HG02588 (cell line): ENCODE results near the gene PPP1R1B.

ENCODE experiments used
- ATAC-seq: cut with Tn5 transposase; IDR thresholded peaks from one replicate; pipeline ENCODE4 v1.9.1; 2021; ENCODE audit warnings: mild to moderate bottlenecking, moderate library complexity; ENCODE audit not compliant: unreplicated experiment

The PPP1R1B gene

DNA sequence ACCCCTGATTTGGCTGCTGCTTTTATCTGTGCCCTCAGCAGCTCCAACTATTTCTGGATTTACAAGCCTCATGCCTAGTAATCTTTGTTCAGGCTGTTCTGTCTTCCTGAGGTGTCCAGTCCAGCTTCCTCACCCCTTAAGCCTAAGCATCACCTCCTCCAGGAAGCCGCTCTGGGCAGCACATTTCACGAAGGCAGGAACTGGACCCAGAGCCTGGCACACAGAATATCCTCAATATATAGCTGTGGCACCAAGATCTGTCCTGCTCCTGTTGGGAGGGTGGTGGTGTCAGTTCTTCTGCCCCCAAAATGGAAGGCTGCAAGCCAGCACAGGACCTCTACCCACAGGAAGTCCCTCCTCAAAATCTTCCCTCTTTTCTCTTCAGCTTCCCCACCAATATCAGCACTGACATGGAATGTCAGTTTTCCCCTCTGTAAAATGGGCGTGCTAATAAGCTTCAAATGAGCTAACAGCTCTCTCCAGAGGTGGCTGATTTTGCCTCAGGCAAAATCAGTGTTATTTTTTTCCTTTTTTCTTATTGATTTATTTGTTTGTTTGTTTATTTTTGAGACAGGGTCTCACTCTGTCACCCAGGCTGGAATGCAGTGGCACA lies 12.1 kb upstream of the PPP1R1B start:
- no peak for ATAC-seq

- no peak for ATAC-seq
Measured at GRCh38 chr17:39615434-39615833, 11.3 kb upstream of the PPP1R1B start.

GRCh38 chr17:39617100-39617445 lies 9.7 kb upstream of the PPP1R1B start:
- ATAC-seq, result no peak

- no peak for ATAC-seq
Measured at GRCh38 chr17:39617446-39618245, 9.1 kb upstream of the PPP1R1B start.

DNA sequence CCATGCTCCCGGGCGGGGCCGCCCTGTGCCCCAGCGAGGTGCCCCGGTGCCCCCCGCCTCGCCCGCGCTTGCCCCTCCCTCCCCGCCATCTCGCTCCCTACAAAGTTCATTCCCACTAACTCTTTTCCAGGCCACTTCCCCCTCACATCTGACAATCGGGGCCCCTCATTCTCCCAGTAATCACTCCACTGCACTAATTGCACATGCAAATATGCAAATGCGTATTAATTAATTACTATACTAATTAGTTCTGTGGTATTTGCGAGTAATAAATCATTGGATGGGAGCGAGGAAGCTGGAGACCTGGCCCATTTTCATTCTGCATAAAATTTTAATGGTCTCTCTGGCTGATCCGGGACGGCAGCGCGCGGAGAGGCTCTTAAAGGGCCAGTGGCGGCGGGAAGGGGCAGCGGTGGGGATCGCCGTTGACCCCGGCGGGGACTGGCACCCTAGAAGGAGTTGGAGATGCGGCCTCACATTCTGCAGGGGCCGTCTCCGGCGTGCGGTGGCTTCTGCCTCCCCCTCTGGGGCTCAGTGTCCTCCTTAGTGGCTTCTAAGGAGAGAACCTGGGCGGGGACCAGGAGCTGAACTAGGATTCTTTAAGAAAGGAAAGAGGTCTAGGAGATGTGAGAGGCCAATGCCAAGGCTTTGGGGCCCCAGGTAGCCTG lies 8.4 kb upstream of the PPP1R1B start:
- ATAC-seq, result no peak

- ATAC-seq, result no peak
Measured at GRCh38 chr17:39618956-39619785, 7.6 kb upstream of the PPP1R1B start.

GRCh38 chr17:39619786-39620101 lies 7.0 kb upstream of the PPP1R1B start:
- no peak for ATAC-seq

- no peak for ATAC-seq
Measured at GRCh38 chr17:39621523-39622379, 5.0 kb upstream of the PPP1R1B start.

DNA sequence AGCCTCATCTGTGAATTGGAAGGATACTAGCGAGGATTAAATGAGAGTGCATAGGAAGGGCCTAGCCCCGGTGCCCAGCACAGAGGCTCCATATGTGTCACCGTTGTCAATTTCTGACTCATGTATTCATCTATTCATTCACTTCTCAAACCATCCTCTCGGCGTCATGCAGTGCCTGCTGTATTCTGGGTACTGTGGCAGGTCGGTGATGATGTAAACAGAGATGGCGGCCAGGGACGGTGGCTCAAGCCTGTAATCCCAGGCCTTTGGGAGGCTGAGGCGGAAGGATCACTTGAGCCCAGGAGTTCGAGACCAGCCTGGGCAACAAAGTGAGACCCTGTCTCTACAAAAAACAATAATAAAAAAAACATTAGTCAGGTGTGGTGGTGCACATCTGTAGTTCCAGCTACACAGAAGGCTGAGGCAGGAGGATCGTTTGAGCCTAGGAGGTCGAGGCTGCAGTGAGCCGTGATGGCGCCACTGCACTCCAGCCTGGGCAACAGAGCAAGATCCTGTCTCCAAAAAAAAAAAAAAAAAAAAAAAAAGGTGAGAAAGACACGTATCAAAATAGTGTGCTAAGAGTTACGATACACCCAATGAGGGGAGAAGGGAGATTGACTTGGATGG lies 4.3 kb upstream of the PPP1R1B start:
- no peak for ATAC-seq

GRCh38 chr17:39623356-39623950 lies 3.3 kb upstream of the PPP1R1B start:
- ATAC-seq, result no peak

DNA sequence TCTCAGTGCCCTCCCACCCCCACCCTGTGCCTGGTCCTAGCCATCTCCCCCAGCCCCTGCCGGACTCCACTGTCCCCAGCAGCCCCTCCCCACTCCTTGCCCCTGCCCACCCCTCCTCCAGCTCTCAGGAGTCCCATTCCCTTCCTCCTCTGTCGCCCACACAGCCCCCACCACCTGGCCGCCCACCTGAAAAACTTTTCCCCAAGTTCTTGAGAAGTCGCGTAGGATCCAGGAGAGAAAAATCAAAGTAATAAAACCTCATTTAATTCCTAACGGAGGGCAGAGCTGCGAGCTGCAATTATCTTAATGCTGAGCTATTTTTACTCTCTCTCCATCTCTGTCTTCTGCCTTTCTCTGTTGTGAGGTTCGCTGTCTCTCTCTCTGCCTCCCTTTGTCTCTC lies 2.4 kb upstream of the PPP1R1B start:
- no peak for ATAC-seq

DNA sequence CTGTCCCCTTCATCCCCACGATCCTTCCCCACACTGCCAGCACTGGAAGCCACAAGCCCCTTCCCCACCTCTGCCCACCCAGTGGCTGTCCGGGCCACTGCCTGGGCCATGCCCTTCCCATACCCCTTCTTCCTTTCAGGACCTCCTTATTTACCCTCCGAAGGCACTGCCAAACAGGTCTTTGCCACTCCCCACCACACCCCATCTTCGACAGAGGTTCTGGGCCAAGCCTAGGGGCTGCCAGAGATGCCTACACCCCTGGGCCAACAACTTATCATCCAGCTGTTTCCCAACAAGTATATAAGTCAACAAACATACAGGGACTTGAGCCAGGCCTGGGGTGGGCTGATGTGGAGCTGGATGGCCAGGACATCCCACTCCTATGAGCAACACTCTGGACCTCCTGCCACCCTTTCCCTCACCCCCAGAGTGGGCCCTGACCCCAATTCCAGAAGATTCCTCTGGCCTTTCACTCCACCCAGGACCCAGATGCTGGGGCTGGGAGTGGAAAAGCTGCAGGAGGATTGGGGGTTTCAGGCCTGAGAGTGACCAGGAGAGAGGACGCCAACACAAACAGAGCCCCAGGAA lies 1.5 kb upstream of the PPP1R1B start:
- ATAC-seq, result no peak

DNA sequence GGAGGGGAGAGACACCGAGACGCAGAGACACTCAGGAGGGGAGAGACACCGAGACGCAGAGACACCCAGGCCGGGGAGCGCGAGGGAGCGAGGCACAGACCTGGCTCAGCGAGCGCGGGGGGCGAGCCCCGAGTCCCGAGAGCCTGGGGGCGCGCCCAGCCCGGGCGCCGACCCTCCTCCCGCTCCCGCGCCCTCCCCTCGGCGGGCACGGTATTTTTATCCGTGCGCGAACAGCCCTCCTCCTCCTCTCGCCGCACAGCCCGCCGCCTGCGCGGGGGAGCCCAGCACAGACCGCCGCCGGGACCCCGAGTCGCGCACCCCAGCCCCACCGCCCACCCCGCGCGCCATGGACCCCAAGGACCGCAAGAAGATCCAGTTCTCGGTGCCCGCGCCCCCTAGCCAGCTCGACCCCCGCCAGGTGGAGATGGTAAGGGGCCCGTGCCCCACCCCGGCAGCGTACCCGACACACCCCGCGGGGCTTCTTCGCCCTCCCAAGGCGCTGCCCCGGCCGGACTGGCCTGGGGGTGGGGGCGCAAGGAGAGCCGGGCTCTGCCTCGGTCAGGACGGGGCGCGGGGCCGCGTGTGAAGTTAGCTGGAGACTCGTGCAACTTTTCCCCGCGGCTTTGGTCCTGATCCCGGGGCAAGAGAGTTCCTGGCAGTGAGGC lies 427 bp downstream of the PPP1R1B start:
- no peak for ATAC-seq

GRCh38 chr17:39627712-39628516 lies 1.2 kb downstream of the PPP1R1B start:
- no peak for ATAC-seq

GRCh38 chr17:39628655-39629493 lies 2.1 kb downstream of the PPP1R1B start:
- ATAC-seq, result no peak

GRCh38 chr17:39629494-39629880 lies 2.7 kb downstream of the PPP1R1B start:
- no peak for ATAC-seq

DNA sequence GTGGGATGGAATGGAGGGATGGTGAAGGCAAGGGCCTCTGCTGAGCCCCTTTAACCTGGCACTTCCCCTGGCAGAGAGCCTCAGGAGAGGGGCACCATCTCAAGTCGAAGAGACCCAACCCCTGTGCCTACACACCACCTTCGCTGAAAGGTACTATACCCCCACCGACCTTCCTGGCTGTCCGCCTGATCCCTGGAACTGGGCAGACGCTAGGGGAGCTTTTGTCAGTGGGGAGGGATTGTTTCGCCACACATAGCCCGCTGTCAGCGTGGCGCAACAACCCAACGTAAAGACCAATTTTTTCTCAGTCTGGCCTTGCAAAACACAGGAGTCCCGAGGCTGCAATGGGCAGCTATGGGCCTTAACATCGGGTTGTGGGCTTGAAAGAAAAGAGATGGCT lies 3.1 kb downstream of the PPP1R1B start:
- ATAC-seq, result no peak
